NB4 (cell line): ENCODE data around the gene KIAA1958.

ENCODE experiments used
- DNase-seq: peaks from one replicate; pipeline ENCODE4 v3.0.0; 2010; ENCODE audit warnings: low read depth
- H3K4me3 ChIP-seq: one replicate; pipeline ENCODE4 v1.5.1; 2011; ENCODE audit warnings: mild to moderate bottlenecking, low read depth, low read length, moderate library complexity
- MYC ChIP-seq: IDR thresholded peaks from 2 replicates; pipeline ENCODE4 v1.6.1; 2011; ENCODE audit warnings: low read depth, low read length
- POLR2A ChIP-seq: IDR thresholded peaks from 2 replicates; pipeline ENCODE4 v1.6.1; 2011; ENCODE audit warnings: mild to moderate bottlenecking; ENCODE audit not compliant: insufficient read length; ENCODE audit errors: extremely low read depth
- TF ChIP-seq, protein P1 (sequence below): IDR thresholded peaks from one replicate; pipeline ENCODE4 v1.5.1; 2012; ENCODE audit warnings: low read depth, low read length
- TF ChIP-seq, protein P2 (sequence below): IDR thresholded peaks from 2 replicates; pipeline ENCODE4 v1.6.1; 2011; ENCODE audit warnings: low read depth, low read length

Gene KIAA1958

DNA sequence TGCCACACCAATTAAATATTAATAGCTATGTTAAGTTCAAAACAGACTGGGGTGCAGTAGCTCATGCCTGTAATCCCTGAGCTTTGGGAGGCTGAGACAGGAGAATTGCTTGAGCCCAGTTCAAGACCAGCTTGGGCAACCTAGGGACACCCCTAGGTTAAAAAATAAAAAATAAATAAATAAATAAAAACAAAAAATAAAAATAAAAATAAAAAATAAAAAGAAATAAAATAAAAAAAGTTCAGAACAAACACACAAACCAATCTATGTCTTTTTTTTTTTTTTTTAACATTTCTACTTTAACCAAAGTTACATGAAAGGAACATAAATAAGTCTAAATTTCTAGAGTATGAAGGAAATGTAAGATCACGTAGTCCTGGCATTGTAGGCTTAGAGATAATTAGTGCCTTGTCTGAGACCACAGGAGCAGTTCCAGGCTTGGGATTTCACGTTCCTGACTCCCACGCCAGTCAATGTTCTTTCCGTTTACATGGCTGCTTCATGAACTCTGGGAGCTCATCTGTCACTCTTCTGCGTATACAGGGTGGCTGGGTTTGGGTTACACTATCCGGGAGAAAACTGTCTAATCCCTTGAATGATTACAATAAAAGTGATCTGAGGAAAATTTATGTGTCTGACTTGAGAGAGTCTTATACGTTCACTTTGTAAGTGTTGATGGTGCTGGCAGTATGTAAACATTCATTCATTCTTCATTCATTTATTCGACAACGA lies 85.2 kb downstream of the KIAA1958 start:
- no peak for DNase-seq
- no peak overlapping the region for H3K4me3 ChIP-seq
- TF ChIP-seq MYC (no peak), POLR2A (no peak)
- TF ChIP-seq, protein P1, sequence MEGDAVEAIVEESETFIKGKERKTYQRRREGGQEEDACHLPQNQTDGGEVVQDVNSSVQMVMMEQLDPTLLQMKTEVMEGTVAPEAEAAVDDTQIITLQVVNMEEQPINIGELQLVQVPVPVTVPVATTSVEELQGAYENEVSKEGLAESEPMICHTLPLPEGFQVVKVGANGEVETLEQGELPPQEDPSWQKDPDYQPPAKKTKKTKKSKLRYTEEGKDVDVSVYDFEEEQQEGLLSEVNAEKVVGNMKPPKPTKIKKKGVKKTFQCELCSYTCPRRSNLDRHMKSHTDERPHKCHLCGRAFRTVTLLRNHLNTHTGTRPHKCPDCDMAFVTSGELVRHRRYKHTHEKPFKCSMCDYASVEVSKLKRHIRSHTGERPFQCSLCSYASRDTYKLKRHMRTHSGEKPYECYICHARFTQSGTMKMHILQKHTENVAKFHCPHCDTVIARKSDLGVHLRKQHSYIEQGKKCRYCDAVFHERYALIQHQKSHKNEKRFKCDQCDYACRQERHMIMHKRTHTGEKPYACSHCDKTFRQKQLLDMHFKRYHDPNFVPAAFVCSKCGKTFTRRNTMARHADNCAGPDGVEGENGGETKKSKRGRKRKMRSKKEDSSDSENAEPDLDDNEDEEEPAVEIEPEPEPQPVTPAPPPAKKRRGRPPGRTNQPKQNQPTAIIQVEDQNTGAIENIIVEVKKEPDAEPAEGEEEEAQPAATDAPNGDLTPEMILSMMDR = no peak
- TF ChIP-seq, protein P2, sequence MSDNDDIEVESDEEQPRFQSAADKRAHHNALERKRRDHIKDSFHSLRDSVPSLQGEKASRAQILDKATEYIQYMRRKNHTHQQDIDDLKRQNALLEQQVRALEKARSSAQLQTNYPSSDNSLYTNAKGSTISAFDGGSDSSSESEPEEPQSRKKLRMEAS = no peak

DNA sequence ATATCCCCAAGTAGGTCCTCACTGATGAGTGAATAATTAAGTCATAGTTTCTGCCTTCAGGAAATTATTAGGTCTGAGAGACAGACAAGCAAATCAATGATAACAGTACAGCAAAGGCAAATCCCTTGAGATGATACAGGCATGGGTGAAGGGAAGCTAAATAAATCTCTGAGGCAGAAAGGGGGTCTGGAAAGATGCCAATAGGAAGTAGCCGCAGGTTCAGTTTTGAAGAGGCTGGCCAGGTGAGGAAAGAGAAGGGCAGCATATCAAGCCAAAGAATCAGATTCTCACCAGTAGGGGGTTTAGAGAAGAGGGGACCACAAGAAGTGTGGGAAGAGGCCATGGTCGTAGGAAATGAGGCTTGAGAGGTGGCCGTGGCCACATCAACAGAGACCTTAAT lies 85.8 kb downstream of the KIAA1958 start:
- no peak overlapping the region for H3K4me3 ChIP-seq
- DNase-seq = no peak

DNA sequence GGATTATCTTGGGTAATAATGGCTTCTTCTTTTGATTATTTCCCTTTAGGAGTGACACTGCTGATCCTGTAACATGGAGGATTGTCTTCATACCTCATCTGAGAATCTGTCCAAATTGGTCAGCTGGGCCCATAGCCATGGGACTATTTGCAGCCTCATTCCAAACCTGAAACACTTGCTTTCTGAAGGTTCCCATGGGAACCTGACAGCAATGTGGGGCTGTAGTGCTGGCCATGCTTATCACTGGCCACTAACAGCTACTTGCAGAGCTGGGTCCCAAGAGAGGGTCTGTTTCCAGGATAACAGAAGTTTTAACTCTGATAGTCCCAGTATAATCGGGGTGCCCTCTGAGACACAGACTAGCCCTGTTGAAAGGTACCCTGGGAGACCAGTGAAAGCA lies 87.4 kb downstream of the KIAA1958 start:
- no peak overlapping the region for H3K4me3 ChIP-seq
- DNase-seq = no peak
- TF ChIP-seq MYC (no peak), POLR2A (no peak)
- TF ChIP-seq, protein P2 = no peak
- TF ChIP-seq, protein P1 = no peak

More for the DNA sequence above, 85.8 kb downstream of the KIAA1958 start:
- TF ChIP-seq, protein P2 = no peak
- TF ChIP-seq POLR2A = no peak
- TF ChIP-seq, protein P1 = no peak
- TF ChIP-seq MYC = no peak

DNA sequence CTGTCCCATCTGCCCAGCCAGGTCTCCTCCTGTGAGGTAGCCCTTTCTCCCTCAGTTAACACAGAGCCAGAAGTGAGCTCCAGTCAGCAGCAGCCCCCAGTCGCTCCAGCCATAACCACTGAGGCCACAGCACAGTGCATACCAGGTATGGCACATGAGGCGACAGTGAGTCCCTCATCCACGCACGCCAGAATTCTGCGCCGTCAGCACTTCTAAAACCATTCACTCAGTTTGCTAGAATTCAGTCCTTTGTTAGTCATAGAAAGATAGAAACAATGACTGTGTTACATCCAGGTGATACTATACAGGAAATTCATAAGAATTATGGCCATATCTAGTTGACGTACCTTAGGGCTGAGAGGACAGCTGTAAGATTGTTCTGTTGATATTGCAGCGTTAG lies 88.5 kb downstream of the KIAA1958 start:
- no peak for TF ChIP-seq MYC
- no peak for TF ChIP-seq POLR2A
- TF ChIP-seq, protein P2 = no peak
- TF ChIP-seq, protein P1 = no peak
- DNase-seq = no peak
- no peak overlapping the region for H3K4me3 ChIP-seq

DNA sequence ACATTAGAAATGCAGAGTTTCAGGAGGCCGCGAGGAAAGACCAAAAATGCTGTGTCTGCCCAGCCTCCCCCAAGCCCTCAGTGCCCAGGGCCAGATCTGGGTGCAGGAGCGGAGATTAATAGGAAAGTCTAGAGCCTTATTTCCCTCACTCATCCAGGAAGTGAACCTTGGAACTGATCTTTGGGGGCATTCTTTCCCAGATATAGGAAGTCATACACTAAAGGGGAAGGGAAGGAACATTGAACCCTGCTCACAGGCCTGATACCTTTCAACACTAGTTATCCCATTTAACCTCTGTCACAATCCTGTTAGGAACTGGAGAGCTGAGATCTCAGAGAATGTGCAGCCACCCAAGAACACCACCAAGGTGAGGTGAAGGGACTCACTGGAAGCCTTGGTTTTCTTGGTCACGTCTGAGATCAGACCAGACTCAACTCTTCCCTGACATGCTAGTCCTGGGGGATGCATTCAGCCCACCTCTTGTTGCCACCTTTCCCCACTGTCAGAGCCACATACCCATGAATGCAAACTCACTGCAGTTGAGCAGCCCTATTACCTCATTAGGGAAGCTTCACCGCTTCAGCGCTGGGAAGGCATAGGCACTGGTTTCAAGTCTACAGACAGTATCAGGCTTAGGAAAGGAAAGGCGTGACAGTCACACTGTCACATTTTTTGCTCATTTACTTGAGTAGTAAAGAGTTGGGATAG lies 95.0 kb downstream of the KIAA1958 start:
- TF ChIP-seq, protein P1 = no peak
- TF ChIP-seq, protein P2 = no peak
- TF ChIP-seq POLR2A (no peak), MYC (no peak)
- DNase-seq = no peak
- no peak overlapping the region for H3K4me3 ChIP-seq
